B cell (primary cell): ENCODE results near the gene NEXMIF. TPM values are rescaled to one million over a fixed set of nuclear protein-coding genes. Genes with fewer than 3 reads are reported as not detected.
"Not testable (repeated sequence)": the region's sequence is repeated elsewhere in the genome, so short reads cannot be mapped to it uniquely, and the experiment has no call there.

Experiments
- ATAC-seq: fragments of 200-7000 bp; cut with Tn5 transposase; one replicate; pipeline ENCODE4 v1.10.0; 2021; ENCODE audit warnings: low read depth, mild to moderate bottlenecking, moderate number of reproducible peaks, moderate library complexity
- CTCF ChIA-PET: fragments of 350-600 bp; sonication (Branson Sonifier 250); formaldehyde crosslinking; loops from one replicate; lab custom pipeline; 2021; ENCODE audit warnings: antibody characterized with exemption, inconsistent platforms; lab: Charles Lee
- POLR2A ChIA-PET: fragments of 350-600 bp; sonication (Branson Sonifier 250); formaldehyde crosslinking; loops from one replicate; lab custom pipeline; 2021; ENCODE audit warnings: antibody characterized with exemption; lab: Charles Lee
- DNase-seq: peaks from one replicate; pipeline ENCODE4 v3.0.0; 2013
- H2AFZ ChIP-seq: 2 replicates; pipeline ENCODE4 v1.6.1; 2012; ENCODE audit warnings: mild to moderate bottlenecking, low read depth, low read length; ENCODE audit not compliant: insufficient read depth, poor library complexity, severe bottlenecking
- H3K27ac ChIP-seq, 2 donors: 1 replicate in 1 of 2; 2 replicates in 1 of 2; pipeline ENCODE4 v1.5.1; 2012 to 2013; ENCODE audit warnings: low read length in 2 of 2, mild to moderate bottlenecking in 2 of 2, moderate library complexity in 1 of 2
- H3K27me3 ChIP-seq, 4 experiments: fragments of 200-600 bp in 1 of 4; sonication (generic) in 1 of 4; replicated peaks in 1 of 4; 1 replicate in 2 of 4; 2 replicates in 2 of 4; pipeline versions ENCODE4 v1.6.1 to v1.7.0; 2013 to 2016; ENCODE audit warnings: low read length in 3 of 4, mild to moderate bottlenecking in 2 of 4, mixed read lengths in 1 of 4, moderate library complexity in 1 of 4; ENCODE audit not compliant: insufficient read depth in 4 of 4, control insufficient read depth in 3 of 4; ENCODE audit errors: control extremely low read depth in 1 of 4
- H3K36me3 ChIP-seq, 2 experiments: replicated peaks in 1 of 2; 1 replicate in 1 of 2; 2 replicates in 1 of 2; pipeline versions ENCODE4 v1.6.1 to v1.7.1; 2013; ENCODE audit warnings: low read length in 1 of 2; ENCODE audit not compliant: insufficient read depth in 2 of 2, control insufficient read depth in 1 of 2; ENCODE audit errors: control extremely low read depth in 1 of 2, extremely low read depth in 1 of 2
- H3K4me1 ChIP-seq, 2 donors: fragments of 200-600 bp in 1 of 2; sonication (generic) in 1 of 2; 1 replicate in 1 of 2; 2 replicates in 1 of 2; pipeline versions ENCODE4 v1.5.1 to v1.6.1; 2013 to 2017; ENCODE audit warnings: low read length in 2 of 2; ENCODE audit not compliant: control insufficient read depth in 2 of 2, insufficient read depth in 2 of 2
- H3K4me2 ChIP-seq: replicated peaks from 2 replicates; pipeline ENCODE3; 2012; ENCODE audit warnings: mild to moderate bottlenecking, low read depth, low read length; ENCODE audit not compliant: poor library complexity, severe bottlenecking
- H3K4me3 ChIP-seq, 5 experiments: fragments of 200-600 bp in 1 of 5; sonication (generic) in 1 of 5; 1 replicate in 3 of 5; 2 replicates in 2 of 5; pipeline versions ENCODE4 v1.5.1 to v1.7.0; 2011 to 2016; ENCODE audit warnings: low read length in 4 of 5, mild to moderate bottlenecking in 4 of 5, low read depth in 2 of 5, control low read depth in 1 of 5, moderate library complexity in 1 of 5; ENCODE audit not compliant: insufficient read depth in 1 of 5; ENCODE audit errors: control extremely low read depth in 1 of 5, extremely low read depth in 1 of 5
- H3K79me2 ChIP-seq: fragments of 200-600 bp; sonication (generic); one replicate; pipeline ENCODE4 v1.6.0; 2016; ENCODE audit warnings: low read length; ENCODE audit not compliant: control insufficient read depth, insufficient read depth
- H3K9ac ChIP-seq: fragments of 200-600 bp; sonication (generic); 2 replicates; pipeline ENCODE4 v1.6.1; 2017; ENCODE audit warnings: mild to moderate bottlenecking, low read length, moderate library complexity
- H3K9me3 ChIP-seq, 3 donors: one replicate each; pipeline versions ENCODE4 v1.6.1 to v1.7.1; 2013; ENCODE audit warnings: low read length in 2 of 3; ENCODE audit not compliant: control insufficient read depth in 2 of 3, insufficient read depth in 1 of 3; ENCODE audit errors: control extremely low read depth in 1 of 3
- H4K20me1 ChIP-seq: 2 replicates; pipeline ENCODE4 v1.6.0; 2012; ENCODE audit warnings: mild to moderate bottlenecking, low read length; ENCODE audit not compliant: insufficient read depth, control insufficient read depth, poor library complexity, severe bottlenecking
- H3K27ac Mint-ChIP-seq: one replicate; pipeline ENCODE4 v1.8.0; 2021; ENCODE audit warnings: mixed read lengths
- H3K27me3 Mint-ChIP-seq: one replicate; pipeline ENCODE4 v1.8.0; 2021; ENCODE audit warnings: mixed read lengths
- H3K4me1 Mint-ChIP-seq: one replicate; pipeline ENCODE4 v1.8.0; 2021; ENCODE audit warnings: mixed read lengths
- H3K4me3 Mint-ChIP-seq: one replicate; pipeline ENCODE4 v1.8.0; 2021; ENCODE audit warnings: mixed read lengths
- H3K9me3 Mint-ChIP-seq: one replicate; pipeline ENCODE4 v1.8.0; 2022; ENCODE audit warnings: mixed read lengths; ENCODE audit not compliant: insufficient read depth
- CTCF ChIP-seq: fragments of 200-600 bp; IDR thresholded peaks from one replicate; pipeline ENCODE4 v1.8.0; 2022; ENCODE audit warnings: antibody characterized with exemption, mild to moderate bottlenecking
- EZH2 ChIP-seq: IDR thresholded peaks from 2 replicates; pipeline ENCODE4 v1.6.1; 2012; ENCODE audit warnings: borderline replicate concordance, low read depth, mild to moderate bottlenecking, moderate library complexity, low read length; ENCODE audit not compliant: insufficient read depth, poor library complexity, severe bottlenecking
- WGBS: methylation state at CpG from one replicate; pipeline ENCODE4 v1.1.5; 2013; ENCODE audit warnings: missing lambda C conversion rate; ENCODE audit not compliant: insufficient coverage; 5-methylcytosine and 5-hydroxymethylcytosine counted together
- intact Hi-C: fragments of 100-400 bp; cut with micrococcal nuclease; formaldehyde crosslinking; loops from one replicate; pipeline ENCODE4 v1.10.0; 2022
- polyA plus RNA-seq: library from polyadenylated mRNA; depleted of rRNA; stranded (reverse); fragments of >200 nt; gene quantifications from 2 replicates; pipeline ENCODE4 v1.2.3, GENCODE V29; 2012
- total RNA-seq, 2 donors: library from RNA; stranded (reverse); fragments of 120-200 nt in 1 of 2; gene quantifications; 1 replicate in 1 of 2; 2 replicates in 1 of 2; pipeline versions ENCODE4 v1.2.3 to v1.2.4, GENCODE V29; 2013 to 2022

Gene NEXMIF
- total and polyA plus RNA-seq, 2 donors (not counting 1 experiment from before 2014, with no cell fraction given): 0.18 to 2.5 TPM

GRCh38 chrX:74835566-74835965, 89.7 kb downstream of the NEXMIF start:
- no peak for TF ChIP-seq EZH2
- no peak for TF ChIP-seq CTCF
- no peaks in the 10 kb centered on the region for H3K27me3 ChIP-seq
- ChIA-PET CTCF (no interaction called here), POLR2A (no interaction called here)
- H3K9me3 Mint-ChIP-seq: no peaks in the 10 kb centered on the region
- ATAC-seq (no peak), DNase-seq (no peak)
- no peaks in the 10 kb centered on the region for H4K20me1 ChIP-seq
- no peak overlapping the region for H2AFZ ChIP-seq
- no peaks in the 10 kb centered on the region for H3K79me2 ChIP-seq
- intact Hi-C loops: no loop called here
- no peak overlapping the region for H3K4me3 ChIP-seq
- no peaks in the 10 kb centered on the region for H3K27me3 Mint-ChIP-seq
- no peaks in the 10 kb centered on the region for H3K4me1 Mint-ChIP-seq
- no peak overlapping the region for H3K27ac Mint-ChIP-seq
- H3K9ac ChIP-seq: no peak overlapping the region
- no peaks in the 10 kb centered on the region for H3K4me1 ChIP-seq
- H3K36me3 ChIP-seq: no peaks in the 10 kb centered on the region
- H3K9me3 ChIP-seq: peaks cover 0 to 4% (median 0%) of the 10 kb centered on the region in 3 donors
- no peak overlapping the region for H3K4me2 ChIP-seq
- H3K27ac ChIP-seq: no peak overlapping the region
- H3K4me3 Mint-ChIP-seq: no peak overlapping the region

GRCh38 chrX:74819797-74820196, 105.5 kb downstream of the NEXMIF start:
- H3K9me3 ChIP-seq, H3K27ac ChIP-seq, H3K27me3 ChIP-seq, H3K27ac Mint-ChIP-seq, intact Hi-C loops, POLR2A ChIA-PET, CTCF ChIA-PET, H3K79me2 ChIP-seq, H3K9ac ChIP-seq, H3K4me3 ChIP-seq, H3K36me3 ChIP-seq, H3K9me3 Mint-ChIP-seq, ATAC-seq, H3K4me1 Mint-ChIP-seq, DNase-seq, H3K4me1 ChIP-seq, H3K4me3 Mint-ChIP-seq, H4K20me1 ChIP-seq, H3K4me2 ChIP-seq, H3K27me3 Mint-ChIP-seq, H2AFZ ChIP-seq: not testable (repeated sequence)
- WGBS: no CpG with 5 or more reads among the region's 2 CpGs
